KOPT-K1 (cell line): ENCODE measurements around the gene SIN3B.

Experiments
- H3K27ac ChIP-seq: fragments of 200-600 bp; sonication (generic); 2 replicates; pipeline ENCODE4 v1.5.1; 2016; ENCODE audit warnings: antibody characterized with exemption, mild to moderate bottlenecking, low read depth, low read length; ENCODE audit not compliant: poor library complexity, severe bottlenecking
- H3K36me3 ChIP-seq: fragments of 200-600 bp; sonication (generic); 2 replicates; pipeline ENCODE4 v1.5.1; 2017; ENCODE audit warnings: antibody characterized with exemption, mild to moderate bottlenecking, low read length, moderate library complexity; ENCODE audit not compliant: insufficient read depth
- H3K9me3 ChIP-seq: fragments of 200-600 bp; sonication (generic); 2 replicates; pipeline ENCODE4 v1.5.1; 2017; ENCODE audit warnings: antibody characterized with exemption, low read length, mild to moderate bottlenecking; ENCODE audit not compliant: insufficient read depth, poor library complexity, severe bottlenecking

Gene SIN3B

GRCh38 chr19:16841391-16841926 is 12.3 kb downstream of the SIN3B start:
- Histone ChIP-seq H3K27ac (no peak overlapping the region), H3K9me3 (no peaks in the 10 kb centered on the region), H3K36me3 (peaks cover 98% of the 10 kb centered on the region)

DNA sequence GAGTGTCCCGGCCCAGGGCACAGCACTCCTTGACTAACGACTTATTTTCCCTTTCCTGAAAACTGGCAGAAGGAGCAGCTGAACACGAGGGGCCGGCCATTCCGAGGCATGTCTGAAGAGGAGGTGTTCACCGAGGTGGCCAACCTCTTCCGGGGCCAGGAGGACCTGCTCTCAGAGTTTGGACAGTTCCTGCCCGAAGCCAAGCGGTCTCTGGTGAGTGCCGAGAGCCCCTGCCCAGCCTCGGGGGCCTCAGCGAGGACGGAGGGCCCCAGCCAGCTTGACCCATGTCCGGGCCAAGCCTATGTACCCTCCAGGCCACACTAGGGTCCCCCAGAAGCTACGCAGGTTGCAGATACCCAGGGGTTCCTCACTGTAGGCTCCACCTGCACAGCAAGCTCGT is 17.7 kb downstream of the SIN3B start:
- H3K9me3 ChIP-seq, result no peaks in the 10 kb centered on the region
- peaks cover 98% of the 10 kb centered on the region for H3K36me3 ChIP-seq
- no peak overlapping the region for H3K27ac ChIP-seq

DNA sequence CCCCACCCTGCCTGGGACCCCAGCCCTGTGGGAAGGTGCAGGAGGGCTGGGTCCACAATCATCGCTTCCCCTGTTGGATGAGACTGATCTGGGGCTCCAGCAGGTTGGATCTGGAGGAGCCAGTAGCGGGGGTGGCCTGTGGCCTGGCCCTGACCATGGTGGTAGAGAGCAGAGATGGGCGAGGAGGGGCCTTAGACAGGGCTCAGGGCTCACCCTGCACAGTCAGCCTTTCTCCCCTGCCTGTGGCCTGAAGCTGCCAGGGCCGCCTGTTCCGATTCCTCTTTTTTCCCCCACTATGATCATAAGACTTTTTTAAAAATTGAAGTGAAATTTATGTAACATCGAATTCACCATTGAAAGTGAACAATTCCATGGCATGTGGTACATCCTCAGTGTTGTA is 18.2 kb downstream of the SIN3B start:
- H3K27ac ChIP-seq, result no peak overlapping the region
- H3K36me3 ChIP-seq, result peaks cover 98% of the 10 kb centered on the region
- no peaks in the 10 kb centered on the region for H3K9me3 ChIP-seq

- Histone ChIP-seq H3K9me3 (no peaks in the 10 kb centered on the region), H3K27ac (no peak overlapping the region), H3K36me3 (peaks cover 98% of the 10 kb centered on the region)
Measured at GRCh38 chr19:16849168-16849567, 20.0 kb downstream of the SIN3B start.

DNA sequence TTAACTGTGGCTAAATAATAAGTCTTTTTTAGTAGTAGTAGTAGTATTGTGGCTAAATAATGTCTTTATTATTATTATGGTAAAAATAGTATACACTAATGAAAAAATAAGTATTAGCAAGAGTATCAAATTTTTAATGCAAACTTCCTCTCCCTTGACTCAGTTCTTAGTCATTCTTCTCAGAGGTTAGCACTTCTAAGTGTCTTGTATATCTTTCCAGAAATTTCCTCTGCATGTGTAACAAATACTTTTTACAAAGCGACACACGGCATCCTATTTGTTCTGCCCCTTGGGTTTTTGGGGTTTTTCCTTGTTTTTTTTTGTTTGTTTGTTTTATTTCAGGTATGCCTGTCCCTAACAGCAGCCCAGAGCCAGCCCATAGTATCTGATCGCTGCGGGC is 20.9 kb downstream of the SIN3B start:
- Histone ChIP-seq H3K27ac (no peak overlapping the region), H3K36me3 (peaks cover 98% of the 10 kb centered on the region), H3K9me3 (no peaks in the 10 kb centered on the region)

DNA sequence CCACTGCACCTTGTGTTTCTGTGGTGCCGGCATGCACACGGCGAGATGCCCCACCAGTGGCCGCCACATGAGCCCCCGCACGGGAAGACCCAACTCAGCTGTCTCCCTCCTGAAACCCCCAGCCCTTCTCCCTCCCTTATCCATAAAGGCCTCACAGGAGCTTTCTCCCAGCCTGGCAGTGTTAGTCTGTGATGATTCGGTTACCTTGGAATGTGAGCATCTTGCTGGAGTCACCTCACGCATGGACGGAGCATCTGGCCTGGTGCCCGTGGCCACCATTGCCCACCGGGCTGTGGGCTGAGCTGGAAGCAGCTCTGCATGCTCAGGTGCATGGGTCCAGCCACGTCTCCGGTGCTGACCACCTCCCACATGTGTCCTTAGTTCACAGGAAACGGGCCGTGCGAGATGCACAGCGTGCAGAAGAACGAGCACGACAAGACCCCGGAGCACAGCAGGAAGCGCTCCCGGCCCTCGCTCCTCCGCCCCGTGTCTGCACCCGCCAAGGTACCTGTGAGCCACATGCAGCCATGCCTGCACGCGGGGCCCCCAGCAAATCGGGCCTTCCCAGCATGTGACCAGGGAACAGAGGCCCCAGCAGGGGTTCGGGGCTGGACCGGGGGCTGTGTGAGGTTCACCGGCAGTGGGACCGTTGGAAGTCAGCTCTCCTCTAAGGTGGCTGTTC is 22.0 kb downstream of the SIN3B start:
- H3K9me3 ChIP-seq, result no peaks in the 10 kb centered on the region
- no peak overlapping the region for H3K27ac ChIP-seq
- peaks cover 96% of the 10 kb centered on the region for H3K36me3 ChIP-seq

DNA sequence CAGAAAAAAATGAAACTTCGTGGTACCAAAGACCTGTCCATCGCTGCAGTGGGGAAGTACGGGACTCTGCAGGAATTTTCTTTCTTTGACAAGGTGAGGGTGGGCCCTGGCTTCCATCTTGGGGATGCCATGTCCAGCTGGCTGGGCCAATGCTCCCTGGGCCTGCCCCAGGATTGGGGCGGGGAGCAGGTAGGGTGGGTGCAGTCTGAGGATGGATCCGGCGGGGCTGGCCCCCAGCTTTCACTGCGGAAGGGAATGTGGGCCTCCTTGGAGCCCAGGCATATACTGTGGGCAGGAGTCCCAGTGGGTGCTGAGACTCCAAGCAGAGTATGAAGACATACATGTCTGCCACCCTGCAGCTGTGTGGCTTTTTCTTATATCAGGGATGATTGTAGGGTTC is 23.9 kb downstream of the SIN3B start:
- no peaks in the 10 kb centered on the region for H3K9me3 ChIP-seq
- peaks cover 82% of the 10 kb centered on the region for H3K36me3 ChIP-seq
- H3K27ac ChIP-seq, result no peak overlapping the region

DNA sequence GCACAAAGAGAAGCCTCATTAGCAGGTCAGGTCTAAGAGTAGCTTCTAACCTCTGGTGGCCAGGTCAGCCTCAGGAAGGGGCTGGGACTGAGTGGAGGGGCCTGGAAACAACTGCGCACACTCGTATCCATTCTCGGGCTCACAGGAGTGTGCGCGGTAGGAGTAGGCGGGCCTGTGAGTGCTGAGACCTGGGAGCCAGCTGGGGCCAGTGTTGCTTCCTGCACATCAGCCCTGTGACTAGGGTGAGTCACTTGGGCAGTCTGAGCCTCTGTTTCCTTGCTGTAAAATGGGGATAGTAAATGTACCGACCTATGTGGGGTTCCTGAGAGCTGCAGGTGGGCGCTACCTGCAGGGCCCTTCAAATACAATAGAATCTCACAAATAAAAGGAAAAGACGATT is 26.9 kb downstream of the SIN3B start:
- Histone ChIP-seq H3K27ac (no peak overlapping the region), H3K36me3 (peaks cover 56% of the 10 kb centered on the region), H3K9me3 (no peaks in the 10 kb centered on the region)

DNA sequence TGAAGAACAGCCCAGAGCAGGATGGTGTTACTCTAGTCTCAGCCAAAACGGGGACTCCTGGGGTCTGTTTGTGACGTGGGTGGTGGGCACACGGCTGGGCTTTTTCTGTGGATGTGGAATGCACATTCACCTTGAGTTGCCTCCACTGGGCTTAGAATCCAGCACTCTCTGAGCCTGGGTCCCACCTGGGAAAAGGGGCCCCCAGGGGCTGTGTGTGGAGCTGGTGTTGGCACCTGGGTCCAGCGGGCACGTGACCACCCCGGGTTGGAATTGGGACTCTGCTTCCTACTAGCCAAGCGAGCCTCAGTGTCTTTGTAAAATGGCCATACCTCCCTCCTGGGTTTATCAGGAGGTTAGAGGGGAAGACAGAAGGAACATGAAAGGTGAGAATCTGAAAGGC is 30.4 kb downstream of the SIN3B start:
- Histone ChIP-seq H3K27ac (no peak overlapping the region), H3K36me3 (peaks cover 46% of the 10 kb centered on the region), H3K9me3 (no peaks in the 10 kb centered on the region)

DNA sequence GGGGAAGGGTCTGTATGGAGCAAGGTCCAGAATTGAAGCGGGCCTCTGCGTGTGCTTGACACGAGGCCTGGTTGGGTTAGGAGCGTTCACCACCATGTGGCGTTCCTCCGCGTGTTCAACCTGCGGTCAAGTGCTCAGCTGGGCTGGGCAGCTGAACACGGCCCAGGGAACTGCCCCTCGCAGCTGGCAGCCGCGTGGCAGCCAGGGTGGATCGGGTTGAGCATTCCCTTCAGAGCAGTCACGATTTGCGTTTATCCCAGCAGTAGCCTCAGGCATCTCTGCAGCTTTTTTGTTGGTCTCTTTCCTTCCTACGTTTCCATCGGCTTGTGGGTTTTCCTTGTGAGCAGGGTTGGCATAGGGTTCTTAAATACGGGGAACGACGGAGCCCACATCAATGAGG is 30.9 kb downstream of the SIN3B start:
- Histone ChIP-seq H3K36me3 (peaks cover 46% of the 10 kb centered on the region), H3K27ac (no peak overlapping the region), H3K9me3 (no peaks in the 10 kb centered on the region)

DNA sequence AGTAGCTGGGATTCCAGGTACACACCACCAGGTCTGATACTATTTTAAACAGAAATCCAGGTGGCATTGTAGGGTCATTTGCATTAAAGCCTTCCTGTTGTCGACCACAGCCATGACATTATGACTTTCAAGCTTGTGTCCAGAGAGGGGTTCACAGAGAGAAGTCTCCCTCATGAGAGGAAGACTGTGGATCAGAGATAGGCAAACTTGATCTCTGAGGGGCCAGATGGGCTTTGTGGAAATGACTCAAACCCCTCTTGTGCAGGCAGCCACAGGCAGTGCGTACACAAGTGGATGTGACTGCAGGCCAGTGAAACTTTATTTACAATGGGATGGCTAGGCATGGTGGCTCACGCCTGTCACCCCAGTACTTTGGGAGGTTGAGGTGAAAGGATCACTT is 31.8 kb downstream of the SIN3B start:
- H3K36me3 ChIP-seq, result peaks cover 48% of the 10 kb centered on the region
- no peak overlapping the region for H3K27ac ChIP-seq
- no peaks in the 10 kb centered on the region for H3K9me3 ChIP-seq

GRCh38 chr19:16861834-16862233 is 32.6 kb downstream of the SIN3B start:
- Histone ChIP-seq H3K36me3 (peaks cover 51% of the 10 kb centered on the region), H3K27ac (no peak overlapping the region), H3K9me3 (no peaks in the 10 kb centered on the region)

- Histone ChIP-seq H3K27ac (no peak overlapping the region), H3K36me3 (peaks cover 62% of the 10 kb centered on the region), H3K9me3 (no peaks in the 10 kb centered on the region)
Measured at GRCh38 chr19:16862826-16863415, 33.7 kb downstream of the SIN3B start.

GRCh38 chr19:16867211-16867610 is 38.0 kb downstream of the SIN3B start:
- H3K9me3 ChIP-seq, result no peaks in the 10 kb centered on the region
- peaks cover 97% of the 10 kb centered on the region for H3K36me3 ChIP-seq

DNA sequence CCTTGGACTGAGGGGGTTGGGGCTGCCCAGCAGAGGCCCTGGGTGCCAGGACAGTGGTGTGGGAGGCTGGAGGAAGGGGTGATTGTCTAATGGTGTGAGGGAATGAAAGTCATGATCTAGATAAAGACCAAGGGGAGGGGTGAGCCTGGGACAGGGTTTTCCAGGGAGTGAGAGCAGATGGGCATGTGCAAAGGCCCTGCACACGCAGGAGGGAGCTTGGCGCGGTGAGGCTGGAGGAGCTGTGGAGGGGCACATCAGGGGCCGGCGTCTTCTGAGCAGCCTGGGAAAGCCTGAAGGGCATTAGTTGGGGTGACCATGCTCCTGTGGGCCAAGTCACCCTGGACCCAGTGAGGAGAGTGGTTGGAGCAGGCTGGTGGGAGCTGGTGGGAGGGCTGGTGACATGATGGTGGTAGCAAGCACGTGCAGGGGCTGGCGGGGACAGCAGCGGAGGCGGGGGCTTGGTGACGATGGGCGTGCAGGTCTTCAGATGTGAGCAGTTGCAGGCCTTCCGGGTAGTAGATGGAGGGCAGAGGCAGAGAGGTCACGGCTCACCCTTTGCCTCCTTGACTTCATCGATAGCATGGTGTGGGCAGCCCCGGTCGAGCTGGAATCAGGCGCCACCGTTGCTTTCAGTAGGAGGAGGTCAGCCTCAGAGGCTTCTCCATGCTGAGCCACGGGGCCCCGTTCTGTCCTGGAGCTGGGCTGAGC is 39.4 kb downstream of the SIN3B start:
- no peak overlapping the region for H3K27ac ChIP-seq
- no peaks in the 10 kb centered on the region for H3K9me3 ChIP-seq
- peaks cover 94% of the 10 kb centered on the region for H3K36me3 ChIP-seq

More at GRCh38 chr19:16867211-16867610, 38.0 kb downstream of the SIN3B start:
- no peak overlapping the region for H3K27ac ChIP-seq
